Neural cell (in vitro differentiated cells): ENCODE results near the gene GGT1. TPM values are rescaled to one million over a fixed set of nuclear protein-coding genes. Genes with fewer than 3 reads are reported as not detected.

ENCODE experiments used
- H2AFZ ChIP-seq: fragments of 200-600, 300-800 bp; sonication (generic), shearing (Covaris generic); 2 replicates; pipeline ENCODE4 v1.6.0; 2014; ENCODE audit warnings: low read depth, mild to moderate bottlenecking, antibody characterized with exemption, low read length, moderate library complexity
- H3F3A ChIP-seq: fragments of 200-600 bp; shearing (Covaris generic); 2 replicates; pipeline ENCODE4 v1.6.1; 2016; ENCODE audit warnings: mild to moderate bottlenecking, moderate library complexity, mixed read lengths, antibody characterized with exemption, low read length; ENCODE audit not compliant: insufficient read depth, poor library complexity, severe bottlenecking
- H3K27ac ChIP-seq: fragments of 200-600, 300-800 bp; sonication (generic), shearing (Covaris generic); 2 replicates; pipeline ENCODE4 v1.5.1; 2014; ENCODE audit warnings: mild to moderate bottlenecking, low read length, moderate library complexity
- H3K27me3 ChIP-seq: fragments of 300-800, 200-600 bp; sonication (generic), shearing (Covaris generic); 2 replicates; pipeline ENCODE4 v1.6.0; 2014; ENCODE audit warnings: mild to moderate bottlenecking, low read depth, low read length, moderate library complexity; ENCODE audit not compliant: insufficient read depth
- H3K36me3 ChIP-seq: fragments of 300-800, 200-600 bp; sonication (generic), shearing (Covaris generic); 2 replicates; pipeline ENCODE4 v1.5.1; 2014; ENCODE audit warnings: mild to moderate bottlenecking, antibody characterized with exemption, low read length, moderate library complexity; ENCODE audit not compliant: insufficient read depth
- H3K4me2 ChIP-seq: fragments of 300-800, 200-600 bp; sonication (generic), shearing (Covaris generic); 2 replicates; pipeline ENCODE4 v1.6.0; 2014; ENCODE audit warnings: mild to moderate bottlenecking, low read length
- H3K4me3 ChIP-seq: fragments of 300-800, 200-600 bp; sonication (generic), shearing (Covaris generic); 2 replicates; pipeline ENCODE4 v1.5.1; 2014; ENCODE audit warnings: mild to moderate bottlenecking, low read length, moderate library complexity
- H3K79me2 ChIP-seq: fragments of 200-600 bp; shearing (Covaris generic); replicated peaks from 2 replicates; pipeline ENCODE4 v1.6.0; 2014; ENCODE audit warnings: mild to moderate bottlenecking, low read length, moderate library complexity; ENCODE audit not compliant: insufficient read depth
- H3K9ac ChIP-seq: fragments of 300-800, 200-600 bp; sonication (generic), shearing (Covaris generic); 2 replicates; pipeline ENCODE4 v1.6.1; 2016; ENCODE audit warnings: mild to moderate bottlenecking, low read length, mixed read lengths
- H3K9me2 ChIP-seq: fragments of 200-600 bp; shearing (Covaris generic); 2 replicates; pipeline ENCODE4 v1.6.1; 2016; ENCODE audit warnings: mild to moderate bottlenecking, low read length, mixed read lengths; ENCODE audit not compliant: insufficient read depth
- H3K9me3 ChIP-seq: fragments of 200-600, 300-800 bp; sonication (generic), shearing (Covaris generic); 2 replicates; pipeline ENCODE4 v1.6.1; 2016; ENCODE audit warnings: mild to moderate bottlenecking, mixed run types, low read length, moderate library complexity, mixed read lengths
- H4K20me1 ChIP-seq: fragments of 200-600 bp; shearing (Covaris generic); 2 replicates; pipeline ENCODE4 v1.6.1; 2016; ENCODE audit warnings: mild to moderate bottlenecking, mixed run types; ENCODE audit not compliant: insufficient read depth
- EP300 ChIP-seq: fragments of 450-650 bp; conservative IDR thresholded peaks from 2 replicates; pipeline ENCODE4 v1.6.1; 2014; ENCODE audit warnings: antibody characterized with exemption, mild to moderate bottlenecking, moderate library complexity; ENCODE audit not compliant: poor library complexity, severe bottlenecking
- EZH2 ChIP-seq: fragments of 200-600, 300-800 bp; shearing (Covaris generic), sonication (generic); IDR thresholded peaks from 2 replicates; pipeline ENCODE4 v1.6.1; 2014; ENCODE audit warnings: antibody characterized with exemption, low read length, borderline replicate concordance, mild to moderate bottlenecking; ENCODE audit not compliant: insufficient read depth, poor library complexity, severe bottlenecking
- MXI1 ChIP-seq: fragments of 450-650 bp; conservative IDR thresholded peaks from 2 replicates; pipeline ENCODE4 v1.6.1; 2014; ENCODE audit warnings: antibody characterized with exemption, mild to moderate bottlenecking; ENCODE audit not compliant: poor library complexity, severe bottlenecking
- POLR2AphosphoS5 ChIP-seq: IDR thresholded peaks from 2 replicates; pipeline ENCODE4 v1.6.1; 2012
- RAD21 ChIP-seq: fragments of 450-650 bp; conservative IDR thresholded peaks from 2 replicates; pipeline ENCODE4 v1.6.1; 2014; ENCODE audit warnings: antibody characterized with exemption, mild to moderate bottlenecking, moderate library complexity
- SMC3 ChIP-seq: fragments of 450-650 bp; conservative IDR thresholded peaks from 2 replicates; pipeline ENCODE4 v1.6.1; 2014; ENCODE audit warnings: antibody characterized with exemption, mild to moderate bottlenecking, moderate library complexity; ENCODE audit not compliant: poor library complexity
- TAF1 ChIP-seq: IDR thresholded peaks from 2 replicates; pipeline ENCODE4 v1.6.1; 2012; ENCODE audit warnings: low read depth
- polyA plus RNA-seq: library from polyadenylated mRNA; depleted of rRNA; stranded (reverse); fragments of >200 nt; gene quantifications from 2 replicates; pipeline ENCODE4 v1.2.3, GENCODE V29; 2014
- TF ChIP-seq, protein P1 (sequence below): IDR thresholded peaks from 2 replicates; pipeline ENCODE4 v1.6.1; 2012; ENCODE audit warnings: borderline replicate concordance
- TF ChIP-seq, protein P2 (sequence below): fragments of 450-650 bp; IDR thresholded peaks from 2 replicates; pipeline ENCODE4 v1.5.1; 2014; ENCODE audit warnings: antibody characterized with exemption, mild to moderate bottlenecking, moderate library complexity; ENCODE audit not compliant: poor library complexity, severe bottlenecking

GGT1 gene
- polyA plus RNA-seq, 1 donor from 2014 or later: 6.4 TPM

- no peaks in the 10 kb centered on the region for H3K9me3 ChIP-seq
- no peak overlapping the region for H3K9ac ChIP-seq
- no peak overlapping the region for H2AFZ ChIP-seq
- H3K27ac ChIP-seq: no peak overlapping the region
- H3K4me3 ChIP-seq: no peak overlapping the region
- H3F3A ChIP-seq: no peaks in the 10 kb centered on the region
- no peaks in the 10 kb centered on the region for H3K79me2 ChIP-seq
- no peaks in the 10 kb centered on the region for H4K20me1 ChIP-seq
- no peaks in the 10 kb centered on the region for H3K36me3 ChIP-seq
- no peak overlapping the region for H3K4me2 ChIP-seq
- no peaks in the 10 kb centered on the region for H3K9me2 ChIP-seq
- no peak for TF ChIP-seq RAD21
- TF ChIP-seq POLR2AphosphoS5: no peak
- TF ChIP-seq, protein P1, sequence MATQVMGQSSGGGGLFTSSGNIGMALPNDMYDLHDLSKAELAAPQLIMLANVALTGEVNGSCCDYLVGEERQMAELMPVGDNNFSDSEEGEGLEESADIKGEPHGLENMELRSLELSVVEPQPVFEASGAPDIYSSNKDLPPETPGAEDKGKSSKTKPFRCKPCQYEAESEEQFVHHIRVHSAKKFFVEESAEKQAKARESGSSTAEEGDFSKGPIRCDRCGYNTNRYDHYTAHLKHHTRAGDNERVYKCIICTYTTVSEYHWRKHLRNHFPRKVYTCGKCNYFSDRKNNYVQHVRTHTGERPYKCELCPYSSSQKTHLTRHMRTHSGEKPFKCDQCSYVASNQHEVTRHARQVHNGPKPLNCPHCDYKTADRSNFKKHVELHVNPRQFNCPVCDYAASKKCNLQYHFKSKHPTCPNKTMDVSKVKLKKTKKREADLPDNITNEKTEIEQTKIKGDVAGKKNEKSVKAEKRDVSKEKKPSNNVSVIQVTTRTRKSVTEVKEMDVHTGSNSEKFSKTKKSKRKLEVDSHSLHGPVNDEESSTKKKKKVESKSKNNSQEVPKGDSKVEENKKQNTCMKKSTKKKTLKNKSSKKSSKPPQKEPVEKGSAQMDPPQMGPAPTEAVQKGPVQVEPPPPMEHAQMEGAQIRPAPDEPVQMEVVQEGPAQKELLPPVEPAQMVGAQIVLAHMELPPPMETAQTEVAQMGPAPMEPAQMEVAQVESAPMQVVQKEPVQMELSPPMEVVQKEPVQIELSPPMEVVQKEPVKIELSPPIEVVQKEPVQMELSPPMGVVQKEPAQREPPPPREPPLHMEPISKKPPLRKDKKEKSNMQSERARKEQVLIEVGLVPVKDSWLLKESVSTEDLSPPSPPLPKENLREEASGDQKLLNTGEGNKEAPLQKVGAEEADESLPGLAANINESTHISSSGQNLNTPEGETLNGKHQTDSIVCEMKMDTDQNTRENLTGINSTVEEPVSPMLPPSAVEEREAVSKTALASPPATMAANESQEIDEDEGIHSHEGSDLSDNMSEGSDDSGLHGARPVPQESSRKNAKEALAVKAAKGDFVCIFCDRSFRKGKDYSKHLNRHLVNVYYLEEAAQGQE: no peak
- no peak for TF ChIP-seq EZH2
- no peak for TF ChIP-seq TAF1
- no peak for TF ChIP-seq SMC3
- TF ChIP-seq, protein P2, sequence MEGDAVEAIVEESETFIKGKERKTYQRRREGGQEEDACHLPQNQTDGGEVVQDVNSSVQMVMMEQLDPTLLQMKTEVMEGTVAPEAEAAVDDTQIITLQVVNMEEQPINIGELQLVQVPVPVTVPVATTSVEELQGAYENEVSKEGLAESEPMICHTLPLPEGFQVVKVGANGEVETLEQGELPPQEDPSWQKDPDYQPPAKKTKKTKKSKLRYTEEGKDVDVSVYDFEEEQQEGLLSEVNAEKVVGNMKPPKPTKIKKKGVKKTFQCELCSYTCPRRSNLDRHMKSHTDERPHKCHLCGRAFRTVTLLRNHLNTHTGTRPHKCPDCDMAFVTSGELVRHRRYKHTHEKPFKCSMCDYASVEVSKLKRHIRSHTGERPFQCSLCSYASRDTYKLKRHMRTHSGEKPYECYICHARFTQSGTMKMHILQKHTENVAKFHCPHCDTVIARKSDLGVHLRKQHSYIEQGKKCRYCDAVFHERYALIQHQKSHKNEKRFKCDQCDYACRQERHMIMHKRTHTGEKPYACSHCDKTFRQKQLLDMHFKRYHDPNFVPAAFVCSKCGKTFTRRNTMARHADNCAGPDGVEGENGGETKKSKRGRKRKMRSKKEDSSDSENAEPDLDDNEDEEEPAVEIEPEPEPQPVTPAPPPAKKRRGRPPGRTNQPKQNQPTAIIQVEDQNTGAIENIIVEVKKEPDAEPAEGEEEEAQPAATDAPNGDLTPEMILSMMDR: no peak
- no peak for TF ChIP-seq EP300
- TF ChIP-seq MXI1: no peak
- H3K27me3 ChIP-seq: no peaks in the 10 kb centered on the region
Measured at GRCh38 chr22:24582056-24582814, 20.8 kb upstream of the GGT1 start.

GRCh38 chr22:24583221-24584165 lies 19.5 kb upstream of the GGT1 start:
- Histone ChIP-seq H3F3A (no peaks in the 10 kb centered on the region), H3K27me3 (no peaks in the 10 kb centered on the region), H3K27ac (no peak overlapping the region), H3K36me3 (no peaks in the 10 kb centered on the region), H3K9ac (no peak overlapping the region), H3K9me2 (no peaks in the 10 kb centered on the region), H3K4me2 (no peak overlapping the region), H3K9me3 (no peaks in the 10 kb centered on the region), H3K4me3 (no peak overlapping the region), H3K79me2 (no peaks in the 10 kb centered on the region), H2AFZ (no peak overlapping the region), H4K20me1 (no peaks in the 10 kb centered on the region)
- no peak for TF ChIP-seq MXI1
- no peak for TF ChIP-seq EZH2
- no peak for TF ChIP-seq EP300
- TF ChIP-seq, protein P1: no peak
